PFSK-1 (cell line): Measurements from ENCODE around the gene NR2E1.

Experiments used
- FOXP2 ChIP-seq: optimal IDR thresholded peaks from 2 replicates; pipeline ENCODE3; 2011; ENCODE audit warnings: borderline replicate concordance, control low read depth, inconsistent platforms; ENCODE audit not compliant: insufficient read depth; ENCODE audit errors: extremely low read length, extremely low read depth
- POLR2AphosphoS5 ChIP-seq: IDR thresholded peaks from 2 replicates; pipeline ENCODE4 v1.6.1; 2012; ENCODE audit warnings: low read depth, mild to moderate bottlenecking, control low read depth, low read length, moderate library complexity
- REST ChIP-seq, 2 experiments: IDR thresholded peaks; 2 replicates each; pipeline versions ENCODE4 v1.6.1 to v1.8.0; 2011 to 2012; ENCODE audit warnings: low read depth in 2 of 2, low read length in 2 of 2, control low read depth in 1 of 2, inconsistent platforms in 1 of 2, mild to moderate bottlenecking in 1 of 2, moderate library complexity in 1 of 2; ENCODE audit not compliant: insufficient read depth in 1 of 2
- SIN3A ChIP-seq: IDR thresholded peaks from 2 replicates; pipeline ENCODE4 v1.6.1; 2012; ENCODE audit warnings: mild to moderate bottlenecking, low read length, moderate library complexity, borderline replicate concordance; ENCODE audit not compliant: insufficient read depth
- TAF1 ChIP-seq: IDR thresholded peaks from 2 replicates; pipeline ENCODE4 v1.6.1; 2012; ENCODE audit warnings: low read length, control low read depth, borderline replicate concordance; ENCODE audit not compliant: insufficient read depth

NR2E1 gene

DNA sequence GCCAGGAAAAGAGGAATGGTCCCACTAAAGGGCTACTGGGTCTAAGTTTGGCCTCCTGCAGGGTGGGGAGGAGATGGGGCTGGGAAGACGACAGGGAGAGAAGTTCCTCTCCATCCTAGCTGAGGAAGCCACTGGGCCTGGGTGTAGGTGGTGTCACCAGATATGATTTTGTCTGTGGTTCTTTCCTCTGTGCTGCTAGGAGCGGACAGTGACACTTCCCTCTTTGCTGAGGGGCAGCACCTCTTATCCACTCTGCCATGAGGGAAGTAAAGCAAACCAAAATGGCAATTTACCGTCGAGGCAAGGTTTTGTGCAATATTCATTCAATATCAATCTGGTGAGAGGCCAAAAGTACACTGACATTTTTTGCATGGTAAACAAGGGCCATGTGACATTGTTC lies 33.0 kb upstream of the NR2E1 start:
- TF ChIP-seq FOXP2 (no peak), SIN3A (no peak), REST (IDR thresholded peaks at IDR 0.05; ENCODE audit: insufficient read depth in 1 of 2, low read depth in 2 of 2, low read length in 2 of 2) (no peak), TAF1 (no peak), POLR2AphosphoS5 (no peak)

DNA sequence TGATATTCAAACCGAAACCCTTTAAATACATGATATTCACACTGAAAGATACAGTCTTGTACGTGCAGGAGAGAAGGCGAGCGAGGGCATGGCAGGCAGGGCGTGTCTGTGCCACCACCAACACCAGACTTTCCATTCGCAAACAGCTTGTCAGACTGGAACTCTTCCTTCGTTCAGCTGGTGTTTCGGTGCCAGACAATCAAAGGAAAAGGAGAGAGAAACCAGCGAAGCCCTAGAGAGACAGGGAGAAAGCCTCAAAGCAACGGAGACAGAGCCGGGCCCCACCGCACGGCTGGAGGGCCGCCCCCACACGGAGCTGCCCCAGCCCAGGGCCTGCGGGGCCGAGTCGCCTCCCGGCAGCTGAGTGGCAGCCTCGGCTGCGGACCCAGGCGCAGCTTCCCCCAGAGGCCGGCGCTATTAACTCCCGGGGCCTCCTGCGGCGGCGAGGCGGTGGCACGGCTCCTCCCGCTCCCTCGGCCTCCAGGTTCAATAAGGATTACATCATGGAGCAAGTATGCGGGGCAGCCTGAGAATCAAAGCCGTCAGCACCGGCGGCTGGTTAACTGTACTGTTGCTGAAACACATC lies 32.1 kb upstream of the NR2E1 start:
- no peak for TF ChIP-seq POLR2AphosphoS5
- no peak for TF ChIP-seq REST (IDR thresholded peaks at IDR 0.05; ENCODE audit: insufficient read depth in 1 of 2, low read depth in 2 of 2, low read length in 2 of 2)
- no peak for TF ChIP-seq TAF1
- TF ChIP-seq SIN3A, result no peak
- TF ChIP-seq FOXP2, result no peak

DNA sequence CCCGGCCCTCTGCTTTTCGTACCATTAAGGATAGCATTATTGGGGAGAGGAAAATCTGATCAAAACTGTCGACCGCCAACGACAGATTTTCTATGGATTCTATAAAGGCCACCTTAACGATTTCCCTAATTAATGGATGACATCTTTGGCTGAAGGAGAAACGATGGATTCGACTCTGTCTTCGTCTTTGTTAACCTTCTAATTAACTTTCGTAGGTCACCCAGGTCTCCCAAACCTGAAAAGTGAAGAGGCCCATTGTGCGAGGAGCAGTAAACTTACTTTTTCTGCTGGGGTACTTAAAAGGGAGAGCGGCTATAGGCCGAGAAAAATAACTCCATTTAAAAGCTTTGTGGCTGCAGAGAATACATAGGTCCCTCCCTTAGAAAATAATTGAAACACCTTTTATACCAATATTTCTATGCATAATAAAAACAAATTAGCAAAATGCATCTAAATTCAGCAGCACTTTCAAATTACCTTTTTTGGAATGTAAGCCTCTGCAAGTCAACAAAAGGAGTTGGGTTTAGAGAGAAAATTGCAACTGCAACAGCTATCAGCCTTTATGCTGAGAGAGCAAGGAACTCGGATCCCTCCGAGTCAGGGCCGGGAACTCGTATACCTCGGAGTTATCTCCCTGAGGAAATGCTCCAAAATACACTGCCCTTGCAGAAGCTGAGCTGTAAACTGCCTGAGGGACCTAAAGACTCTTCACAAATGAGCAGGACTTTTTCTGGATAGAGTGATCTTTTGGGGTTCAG lies 31.4 kb upstream of the NR2E1 start:
- TF ChIP-seq REST (IDR thresholded peaks at IDR 0.05; ENCODE audit: insufficient read depth in 1 of 2, low read depth in 2 of 2, low read length in 2 of 2) (no peak), FOXP2 (no peak), POLR2AphosphoS5 (no peak), SIN3A (no peak), TAF1 (no peak)

GRCh38 chr6:108142240-108142639 lies 23.6 kb upstream of the NR2E1 start:
- TF ChIP-seq FOXP2 (no peak), REST (IDR thresholded peaks at IDR 0.05; ENCODE audit: insufficient read depth in 1 of 2, low read depth in 2 of 2, low read length in 2 of 2) (no peak), SIN3A (no peak), POLR2AphosphoS5 (no peak), TAF1 (no peak)
